ENCODE measurements around the gene NPM1. TPM values are rescaled to one million over a fixed set of nuclear protein-coding genes. Genes with fewer than 3 reads are reported as not detected.
"Not testable (repeated sequence)": the region's sequence is repeated elsewhere in the genome, so short reads cannot be mapped to it uniquely, and the experiment has no call there.

The NPM1 gene
- polyA plus RNA-seq, 3 donors = 1,760 to 2,039 (median 1,873) TPM

DNA sequence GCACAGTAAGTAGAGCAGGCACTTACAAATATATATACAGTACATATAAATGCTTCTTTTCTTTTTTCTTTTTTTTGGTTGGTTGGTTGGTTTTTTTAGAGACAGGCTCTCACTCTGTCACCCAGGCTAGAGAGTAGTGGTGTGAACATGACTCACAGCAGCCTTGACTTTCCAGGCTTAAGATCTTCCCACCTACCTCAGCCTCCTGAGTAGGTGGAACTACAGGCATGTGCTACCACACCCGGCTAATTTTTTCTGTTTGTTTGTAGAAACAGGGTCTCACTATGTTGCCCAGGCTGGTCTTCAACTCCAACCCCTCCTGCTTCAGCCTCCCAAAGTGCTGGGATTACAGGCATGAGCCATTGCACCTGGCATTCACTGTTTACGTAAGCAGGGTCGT, 2.6 kb upstream of the NPM1 start:
- not testable (repeated sequence) for DNase-seq (ENCODE audit: low read depth in 3 of 3, low spot score in 2 of 3)

DNA sequence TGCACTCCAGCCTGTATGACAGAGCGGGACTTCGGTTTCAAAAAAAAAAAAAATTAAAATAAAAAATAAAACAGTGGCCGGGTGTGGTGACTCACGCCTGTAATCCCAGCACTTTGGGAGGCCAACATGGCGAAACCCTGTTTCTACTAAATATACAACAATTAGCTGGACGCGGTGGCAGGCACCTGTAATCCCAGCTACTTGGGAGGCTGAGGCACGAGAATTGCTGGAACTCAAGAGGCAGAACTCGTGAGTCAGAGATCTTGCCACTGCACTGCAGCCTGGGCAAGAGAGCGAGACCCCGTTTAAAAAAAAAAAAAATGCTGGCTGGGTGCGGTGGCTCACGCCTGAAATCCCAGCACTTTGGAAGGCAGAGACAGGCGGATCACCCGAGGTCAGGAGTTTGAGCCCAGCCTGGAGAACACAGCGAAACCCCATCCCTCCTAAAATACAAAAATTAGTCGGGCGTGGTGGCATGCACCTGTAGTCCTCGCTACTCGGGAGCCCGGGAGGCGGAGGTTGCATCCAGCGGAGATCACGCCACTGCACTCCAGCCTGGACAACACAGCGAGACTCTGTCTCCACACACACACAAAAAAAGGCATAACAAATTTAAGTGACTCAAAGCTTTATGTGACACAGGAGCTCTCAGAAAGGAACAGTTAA, 1.5 kb upstream of the NPM1 start:
- DNase-seq (ENCODE audit: low read depth in 3 of 3, low spot score in 2 of 3) = no peak

DNA sequence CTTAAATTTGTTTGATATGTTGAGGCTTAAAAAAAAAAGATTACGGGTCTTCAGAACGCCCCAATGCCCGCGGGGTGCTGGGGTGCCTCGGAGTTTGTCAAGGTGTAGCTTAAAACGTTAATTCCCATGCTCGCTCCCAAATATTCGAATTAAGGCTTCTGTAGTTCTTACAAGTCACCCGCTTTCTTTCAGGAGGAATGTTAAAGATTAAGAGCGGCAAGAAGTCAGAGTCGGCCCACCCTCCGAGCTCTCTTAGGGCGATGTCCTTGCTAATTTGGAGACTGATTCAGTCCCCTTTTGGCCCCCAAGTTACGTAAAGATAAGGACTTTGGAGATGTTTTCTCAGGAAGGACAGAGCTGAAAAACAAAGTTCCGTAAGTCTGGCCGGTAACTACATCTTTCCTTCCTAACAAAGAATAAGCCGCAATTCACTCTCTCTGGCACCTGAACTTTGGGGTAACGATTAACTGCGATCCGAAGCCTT, 746 bp upstream of the NPM1 start:
- DNase-seq (ENCODE audit: low read depth in 3 of 3, low spot score in 2 of 3) = peak in 2 of 3 donors; percentile 9 to 55

DNA sequence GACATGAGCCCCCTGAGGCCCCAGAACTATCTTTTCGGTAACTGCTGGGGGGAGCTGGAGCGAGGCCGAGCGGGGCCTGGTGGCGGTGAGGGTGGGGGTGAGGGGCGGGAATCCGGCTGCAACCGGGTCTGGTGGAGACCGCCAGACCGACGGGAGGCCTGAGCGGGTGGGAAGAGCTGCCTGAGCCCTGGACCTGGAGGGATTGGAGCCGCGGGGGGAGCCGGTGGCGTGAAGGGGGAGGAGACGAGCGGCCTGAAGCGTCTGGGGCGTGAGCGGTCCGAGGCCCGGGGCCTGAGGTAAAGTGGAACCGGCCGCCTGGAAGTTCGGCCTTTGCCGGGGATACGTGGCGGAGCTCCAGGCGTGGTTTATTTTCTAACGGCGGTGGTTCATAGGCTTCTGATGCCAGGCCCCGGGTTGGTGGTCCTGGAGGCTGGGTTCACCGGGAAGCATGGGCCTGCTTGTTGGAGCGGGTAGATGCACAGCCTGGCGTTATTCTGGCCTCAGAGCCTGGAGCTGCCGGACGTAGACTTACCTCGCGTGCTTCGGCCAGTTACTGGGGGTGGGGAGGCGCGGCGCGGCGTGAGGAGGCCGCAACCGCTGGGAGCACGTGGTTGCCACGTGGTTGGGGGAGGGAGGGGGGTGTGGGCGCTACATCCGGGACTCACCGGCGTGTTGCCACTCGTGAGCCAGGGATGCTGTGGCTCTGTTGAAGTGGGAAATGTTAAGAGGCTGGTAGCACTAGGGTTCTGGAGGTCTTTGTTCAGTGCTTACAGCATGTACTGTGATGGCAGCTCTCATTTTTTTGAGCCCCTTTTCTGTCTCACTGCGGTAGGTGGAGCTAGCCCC, 544 bp downstream of the NPM1 start:
- DNase-seq (ENCODE audit: low read depth in 3 of 3, low spot score in 2 of 3) = peak; percentile 44 to 61 (median 48)

DNA sequence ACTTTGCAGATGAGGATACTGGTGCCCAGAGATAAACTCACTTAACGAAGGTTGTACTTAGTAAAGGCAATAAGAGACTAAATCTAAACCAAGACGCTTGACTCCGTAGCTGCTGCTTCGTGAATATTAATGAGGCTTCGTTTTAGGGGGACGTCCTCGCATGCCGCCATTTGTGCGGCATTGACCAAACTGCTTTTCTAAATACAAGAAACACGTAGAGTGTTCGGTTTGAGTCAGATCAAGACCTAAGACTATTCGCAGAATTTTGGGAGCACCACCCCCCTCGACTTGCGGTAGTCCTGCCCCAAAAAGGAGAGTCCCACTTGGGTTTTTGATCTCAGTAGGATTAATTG, 1.1 kb downstream of the NPM1 start:
- no peak for DNase-seq (ENCODE audit: low read depth in 3 of 3, low spot score in 2 of 3)

DNA sequence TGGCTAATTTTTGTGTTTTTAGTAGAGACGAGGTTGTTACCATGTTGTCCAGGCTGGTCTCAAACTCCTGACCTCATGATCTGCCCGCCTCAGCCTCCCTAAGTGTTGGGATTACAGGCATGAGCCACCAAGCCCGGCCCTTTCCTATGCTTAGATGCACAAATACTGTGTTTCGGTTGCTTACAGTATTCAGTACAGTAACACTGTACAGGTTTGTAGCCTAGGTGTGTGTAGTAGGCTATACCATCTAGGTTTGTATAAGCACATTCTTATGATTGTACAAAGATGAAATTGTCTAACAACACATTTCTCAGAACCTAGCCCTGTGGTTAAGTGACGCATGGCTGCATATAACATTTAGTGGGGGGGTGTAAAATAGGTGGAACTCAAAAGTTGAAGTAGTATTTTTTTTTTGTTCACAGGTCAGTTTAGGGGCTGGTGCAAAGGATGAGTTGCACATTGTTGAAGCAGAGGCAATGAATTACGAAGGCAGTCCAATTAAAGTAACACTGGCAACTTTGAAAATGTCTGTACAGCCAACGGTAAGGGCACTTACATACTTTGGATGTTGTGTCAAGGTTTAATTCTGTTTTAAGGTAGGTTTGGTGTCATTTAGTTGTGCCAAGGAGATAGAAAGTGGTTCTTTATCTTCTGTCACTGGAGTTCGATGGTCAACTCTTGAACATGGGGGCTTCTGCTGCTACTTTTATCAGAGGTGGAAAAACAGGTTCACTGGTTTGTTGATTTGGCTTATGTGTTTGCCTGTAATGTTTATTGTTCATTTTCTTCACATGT, 3.4 kb downstream of the NPM1 start:
- DNase-seq (ENCODE audit: low read depth in 3 of 3, low spot score in 2 of 3) = no peak

DNA sequence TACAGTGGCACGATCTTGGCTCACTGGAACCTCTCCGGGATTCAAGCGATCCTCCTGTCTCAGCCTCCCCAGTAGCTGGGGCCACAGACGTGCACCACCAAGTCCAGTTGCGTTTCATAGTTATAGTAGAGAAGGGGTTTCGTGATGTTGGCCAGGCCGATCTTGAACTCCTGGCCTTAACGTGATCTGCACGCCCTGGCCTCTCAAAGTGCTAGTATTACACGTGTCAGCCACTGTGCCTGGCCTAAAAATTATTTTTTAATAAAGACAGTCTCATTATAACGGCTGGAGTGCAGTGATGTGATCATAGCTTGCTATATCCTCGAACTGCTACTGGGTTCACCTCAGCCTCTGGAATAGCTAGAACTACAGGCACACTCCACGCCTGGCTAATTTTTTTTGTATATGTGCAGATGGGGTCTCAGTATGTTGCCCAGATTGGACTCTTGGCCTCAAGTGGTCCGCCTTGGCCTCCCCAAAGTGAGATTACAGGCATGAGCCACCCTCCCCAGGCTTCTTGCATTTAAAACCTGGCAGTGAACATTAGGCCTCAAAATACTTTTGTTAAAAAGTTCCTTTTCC, 4.4 kb downstream of the NPM1 start:
- DNase-seq (ENCODE audit: low read depth in 3 of 3, low spot score in 2 of 3) = no peak

DNA sequence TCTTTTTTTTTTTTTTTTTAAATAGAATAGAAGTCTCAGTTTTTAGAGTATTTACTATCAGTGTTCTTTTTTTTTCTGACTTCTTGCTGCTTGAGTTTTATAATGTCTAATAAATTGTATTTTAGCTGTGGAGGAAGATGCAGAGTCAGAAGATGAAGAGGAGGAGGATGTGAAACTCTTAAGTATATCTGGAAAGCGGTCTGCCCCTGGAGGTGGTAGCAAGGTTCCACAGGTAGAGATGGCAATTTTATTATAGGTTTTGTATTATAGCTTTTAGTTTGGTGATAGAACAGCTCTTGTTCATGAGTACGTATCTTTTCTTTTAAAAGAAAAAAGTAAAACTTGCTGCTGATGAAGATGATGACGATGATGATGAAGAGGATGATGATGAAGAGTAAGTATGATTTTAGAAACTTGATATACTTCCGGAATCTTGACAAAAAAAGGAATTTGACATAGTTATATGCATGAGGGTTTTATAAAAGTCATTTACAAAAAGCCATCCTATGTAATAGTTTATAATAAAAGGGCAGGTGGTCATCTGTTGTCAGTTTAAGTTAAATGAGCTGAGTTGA, 5.0 kb downstream of the NPM1 start:
- no peak for DNase-seq (ENCODE audit: low read depth in 3 of 3, low spot score in 2 of 3)

DNA sequence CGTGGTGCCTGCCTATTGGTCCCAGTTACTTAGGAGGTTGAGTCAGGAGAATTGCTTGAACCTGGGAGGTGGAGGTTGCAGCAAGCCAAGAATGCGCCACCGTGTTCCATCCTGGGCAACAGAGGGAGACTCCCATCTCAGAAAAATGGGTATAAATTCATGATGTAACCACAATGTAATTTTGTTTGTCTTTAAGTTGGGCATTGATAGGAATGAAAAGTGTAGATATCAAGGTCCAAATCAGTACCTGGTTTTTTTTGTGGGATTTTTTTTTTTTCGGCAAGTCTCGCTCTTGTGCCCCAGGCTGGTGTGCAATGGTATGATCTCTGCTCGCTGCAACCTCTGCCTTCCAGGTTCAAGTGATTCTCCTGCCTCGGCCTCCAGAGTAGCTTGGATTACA, 7.4 kb downstream of the NPM1 start:
- DNase-seq (ENCODE audit: low read depth in 3 of 3, low spot score in 2 of 3) = no peak

DNA sequence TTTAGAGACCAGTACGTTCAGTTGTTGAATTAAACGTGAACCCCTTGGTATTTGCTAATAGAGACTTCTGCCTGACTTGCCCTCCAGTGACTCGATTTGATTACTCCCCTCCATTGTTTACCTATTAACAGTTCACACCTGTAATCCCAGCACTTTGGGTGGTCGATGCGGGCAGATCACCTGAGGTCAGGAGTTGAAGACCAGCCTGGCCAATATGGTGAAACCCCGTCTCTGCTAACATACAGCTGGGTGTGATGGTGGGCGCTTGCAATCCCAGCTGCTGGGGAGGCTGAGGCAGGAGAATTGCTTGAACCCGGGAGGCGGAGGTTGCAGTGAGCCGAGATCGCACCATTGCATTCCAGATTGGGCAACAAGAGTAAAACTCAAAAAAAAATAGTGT, 8.9 kb downstream of the NPM1 start:
- DNase-seq (ENCODE audit: low read depth in 3 of 3, low spot score in 2 of 3) = not testable (repeated sequence)

DNA sequence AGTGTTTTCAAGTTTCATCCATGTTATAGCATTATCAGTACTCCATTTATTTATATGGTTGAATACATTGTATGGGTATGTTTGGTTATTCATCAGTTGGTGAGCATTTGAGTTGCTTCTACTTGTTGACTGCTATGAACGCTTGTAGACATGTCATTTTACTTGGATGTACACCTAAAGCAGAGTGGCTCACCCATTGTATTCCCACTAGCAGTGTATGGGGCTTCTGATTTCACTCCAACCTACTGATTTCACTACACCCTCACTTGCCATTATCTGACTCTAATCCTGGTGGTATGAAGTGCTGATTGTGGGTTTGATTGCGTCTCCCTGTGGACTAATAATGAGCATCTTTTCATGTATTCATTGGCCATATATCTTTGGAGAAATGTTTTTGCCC, 9.5 kb downstream of the NPM1 start:
- DNase-seq (ENCODE audit: low read depth in 3 of 3, low spot score in 2 of 3) = no peak

DNA sequence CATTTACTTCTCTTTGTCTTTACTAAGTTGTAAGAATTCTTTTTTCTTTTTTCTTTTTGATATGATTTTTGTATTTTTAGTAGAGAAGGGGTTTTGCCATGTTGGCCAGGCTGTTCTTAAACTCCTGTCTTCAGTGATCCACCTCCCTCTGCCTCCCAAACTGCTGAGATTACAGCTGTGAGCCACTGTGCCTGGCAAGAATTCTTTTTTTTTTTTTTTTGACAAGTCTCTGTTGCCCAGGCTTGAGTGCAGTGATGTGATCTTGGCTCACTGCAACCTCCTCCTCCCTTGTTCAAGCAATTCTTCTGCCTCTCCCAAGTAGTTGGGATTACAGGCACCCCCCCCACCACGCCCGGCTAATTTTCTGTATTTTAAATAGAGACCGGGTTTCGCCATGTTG, 9.9 kb downstream of the NPM1 start:
- no peak for DNase-seq (ENCODE audit: low read depth in 3 of 3, low spot score in 2 of 3)

DNA sequence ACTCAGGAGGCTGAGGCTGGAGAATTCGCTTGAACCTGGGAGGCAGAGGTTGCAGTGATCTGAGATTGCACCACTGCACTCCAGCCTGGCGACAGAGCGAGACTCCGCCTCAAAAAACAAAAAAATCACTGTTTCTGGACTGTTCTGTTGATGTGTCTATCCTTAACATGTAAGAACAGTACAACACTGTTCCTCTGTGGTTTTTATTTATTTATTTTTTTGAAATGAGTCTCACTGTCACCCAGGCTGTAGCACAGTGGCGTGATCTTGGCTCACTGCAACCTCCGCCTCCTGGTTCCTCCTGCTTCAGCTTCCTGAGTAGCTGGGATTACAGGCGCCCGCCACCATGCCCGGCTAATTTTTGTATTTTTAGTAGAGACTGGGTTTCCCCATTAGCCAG, 11.0 kb downstream of the NPM1 start:
- not testable (repeated sequence) for DNase-seq (ENCODE audit: low read depth in 3 of 3, low spot score in 2 of 3)

DNA sequence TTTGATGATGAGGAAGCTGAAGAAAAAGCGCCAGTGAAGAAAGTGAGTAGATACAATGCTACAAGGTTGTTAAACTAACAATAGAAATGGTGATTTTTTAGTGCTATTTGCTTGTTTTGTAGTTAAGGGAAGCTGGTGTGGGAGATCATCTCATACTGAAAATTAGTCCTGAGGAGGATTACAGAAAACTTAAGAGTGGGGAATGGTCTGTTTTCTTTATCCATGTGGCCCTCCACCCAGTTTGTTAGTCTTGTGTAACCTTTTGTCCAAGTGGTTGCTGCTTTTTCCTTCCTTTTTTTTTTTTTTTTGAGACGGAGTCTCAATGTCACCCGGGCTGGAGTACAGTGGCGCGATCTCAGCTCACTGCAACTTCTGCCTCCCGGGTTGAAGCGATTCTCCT, 12.5 kb downstream of the NPM1 start:
- no peak for DNase-seq (ENCODE audit: low read depth in 3 of 3, low spot score in 2 of 3)

DNA sequence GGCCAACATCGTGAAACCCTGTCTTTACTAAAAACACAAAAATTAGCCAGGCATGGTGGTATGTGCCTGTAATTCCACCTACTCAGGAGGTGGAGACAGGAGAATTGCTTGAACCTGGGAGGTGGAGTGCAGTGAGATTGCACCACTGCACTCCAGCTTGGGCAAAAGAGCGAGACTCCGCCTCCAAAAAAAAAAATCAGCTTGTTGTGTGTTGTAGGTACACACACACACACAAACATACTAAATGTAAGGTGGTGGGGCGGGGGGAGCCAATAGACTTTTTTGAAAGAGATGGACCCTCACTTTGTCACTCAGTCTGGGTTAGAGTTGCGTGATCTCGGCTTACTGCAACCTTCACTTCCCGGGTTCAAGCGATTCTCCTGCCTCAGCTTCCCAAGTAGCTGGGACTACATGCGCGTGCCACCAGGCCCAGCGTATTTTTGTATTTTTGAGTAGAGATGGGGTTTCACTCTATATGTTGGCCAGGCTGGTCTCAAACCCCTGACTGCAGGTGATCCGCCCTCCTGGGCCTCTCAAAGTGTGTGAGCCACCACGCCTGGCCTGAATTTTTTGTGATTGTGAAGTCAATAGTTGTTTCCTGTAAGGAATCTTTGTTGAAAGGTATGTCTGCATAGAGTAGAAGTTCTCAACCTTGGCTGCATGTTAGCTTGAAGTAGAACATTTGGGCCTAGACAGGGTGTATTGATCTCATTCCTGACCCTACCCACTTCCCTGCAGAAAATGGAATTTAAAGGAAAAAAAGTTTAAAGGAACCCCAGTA, 13.7 kb downstream of the NPM1 start:
- DNase-seq (ENCODE audit: low read depth in 3 of 3, low spot score in 2 of 3) = no peak

DNA sequence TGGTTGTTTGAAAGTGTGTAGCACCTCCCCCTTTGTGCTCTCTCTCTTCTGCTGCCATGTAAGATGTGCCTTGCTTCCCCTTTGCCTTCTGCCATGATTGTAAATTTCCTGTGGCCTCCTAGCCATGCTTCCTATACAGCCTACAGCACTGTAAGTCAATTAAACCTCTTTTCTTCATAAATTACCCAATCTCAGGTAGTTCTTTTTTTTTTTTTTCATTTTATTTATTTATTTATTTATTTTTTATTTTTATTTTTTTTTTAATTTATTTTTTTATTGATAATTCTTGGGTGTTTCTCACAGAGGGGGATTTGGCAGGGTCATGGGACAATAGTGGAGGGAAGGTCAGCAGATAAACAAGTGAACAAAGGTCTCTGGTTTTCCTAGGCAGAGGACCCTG, 15.1 kb downstream of the NPM1 start:
- not testable (repeated sequence) for DNase-seq (ENCODE audit: low read depth in 3 of 3, low spot score in 2 of 3)

DNA sequence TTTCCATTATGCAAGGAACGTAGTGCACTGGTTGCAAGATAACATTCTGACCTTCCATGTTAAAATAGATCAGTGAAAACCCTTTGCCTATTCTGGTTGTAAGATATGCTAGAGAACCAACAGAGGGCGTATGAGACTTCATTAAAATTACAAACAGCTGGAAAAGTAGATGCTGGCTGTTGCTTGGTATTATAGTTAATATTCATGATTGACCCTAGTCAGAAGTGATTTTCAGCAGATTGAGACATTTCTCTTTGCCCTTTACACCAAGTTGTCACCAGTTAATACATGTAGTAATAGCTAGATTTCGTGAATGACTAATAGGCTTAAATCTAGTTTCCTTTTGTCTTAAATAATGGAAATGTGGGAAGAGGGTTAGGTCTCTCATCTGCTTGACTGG, 18.0 kb downstream of the NPM1 start:
- no peak for DNase-seq (ENCODE audit: low read depth in 3 of 3, low spot score in 2 of 3)

DNA sequence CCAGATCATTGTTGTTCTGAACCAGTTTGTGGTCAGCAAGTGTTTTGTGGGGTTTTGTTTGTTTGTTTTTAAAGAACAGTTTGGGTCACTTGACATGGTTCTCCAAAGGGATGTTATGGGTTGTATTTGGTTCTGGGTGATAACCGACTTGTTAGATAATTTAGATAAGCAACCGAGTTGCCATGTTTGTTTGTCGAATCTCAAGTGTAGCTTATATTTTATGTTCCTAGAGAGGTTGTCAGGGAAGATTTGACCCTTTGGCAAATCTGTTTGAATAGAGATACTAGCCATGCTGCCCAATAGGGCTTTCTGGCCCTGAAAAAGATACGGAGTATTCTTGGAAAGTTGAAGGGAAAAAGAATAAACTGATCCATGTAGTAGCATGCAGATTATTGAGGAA, 19.6 kb downstream of the NPM1 start:
- DNase-seq (ENCODE audit: low read depth in 3 of 3, low spot score in 2 of 3) = no peak

DNA sequence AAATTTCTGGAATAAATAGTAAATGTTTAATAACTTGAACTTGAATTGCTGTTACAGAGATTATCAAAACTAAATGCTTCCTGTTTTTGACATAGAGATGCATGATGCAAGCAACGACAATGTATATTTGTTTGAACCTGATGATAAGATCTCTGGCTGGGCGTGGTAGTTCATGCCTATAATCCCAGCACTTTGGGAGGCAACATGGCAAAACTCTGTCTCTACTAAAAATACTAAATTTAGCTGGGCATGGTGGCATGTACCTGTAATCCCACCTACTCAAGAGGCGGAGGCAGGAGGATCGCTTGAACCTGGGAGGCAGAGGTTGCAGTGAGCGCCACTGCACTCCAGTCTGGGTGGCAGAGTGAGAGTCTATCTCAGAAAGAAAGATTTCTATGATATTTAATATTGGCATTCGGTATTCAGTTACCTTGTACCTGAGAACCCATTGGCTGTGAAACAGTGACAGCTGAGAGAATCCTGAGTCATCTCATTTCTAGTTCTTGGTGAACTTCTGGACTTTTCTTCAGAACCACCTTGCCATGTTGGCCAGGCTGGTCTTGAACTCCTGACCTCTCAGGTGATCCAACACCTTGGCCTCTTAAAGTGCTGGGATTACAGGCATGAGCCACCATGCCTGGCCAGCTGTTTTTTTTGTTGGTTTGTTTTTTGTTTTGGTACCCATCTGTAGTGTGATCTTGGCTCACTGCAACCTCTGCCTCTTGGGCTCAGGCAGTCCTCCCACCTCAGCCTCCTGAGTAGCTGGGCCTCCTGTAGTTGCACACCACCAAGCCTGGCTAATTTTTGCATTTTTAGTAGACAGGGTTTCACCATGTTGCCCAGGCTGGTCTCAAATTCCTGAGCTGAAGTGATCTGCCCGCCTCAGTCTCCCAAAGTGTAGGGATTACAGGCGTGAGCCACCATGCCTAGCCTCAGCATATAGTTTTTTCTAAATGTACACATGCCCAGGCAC, 21.8 kb downstream of the NPM1 start:
- DNase-seq (ENCODE audit: low read depth in 3 of 3, low spot score in 2 of 3) = no peak

Measured in right renal cortex interstitium (tissue), 3 donors.